LoVo (cell line): ENCODE results near the gene ZNF281.
"Not testable (repeated sequence)": the region's sequence is repeated elsewhere in the genome, so short reads cannot be mapped to it uniquely, and the experiment has no call there.

Experiments
- DNase-seq: peaks from one replicate; pipeline ENCODE4 v3.0.0-alpha.2; 2016; ENCODE audit warnings: low spot score

Gene ZNF281, protein sequence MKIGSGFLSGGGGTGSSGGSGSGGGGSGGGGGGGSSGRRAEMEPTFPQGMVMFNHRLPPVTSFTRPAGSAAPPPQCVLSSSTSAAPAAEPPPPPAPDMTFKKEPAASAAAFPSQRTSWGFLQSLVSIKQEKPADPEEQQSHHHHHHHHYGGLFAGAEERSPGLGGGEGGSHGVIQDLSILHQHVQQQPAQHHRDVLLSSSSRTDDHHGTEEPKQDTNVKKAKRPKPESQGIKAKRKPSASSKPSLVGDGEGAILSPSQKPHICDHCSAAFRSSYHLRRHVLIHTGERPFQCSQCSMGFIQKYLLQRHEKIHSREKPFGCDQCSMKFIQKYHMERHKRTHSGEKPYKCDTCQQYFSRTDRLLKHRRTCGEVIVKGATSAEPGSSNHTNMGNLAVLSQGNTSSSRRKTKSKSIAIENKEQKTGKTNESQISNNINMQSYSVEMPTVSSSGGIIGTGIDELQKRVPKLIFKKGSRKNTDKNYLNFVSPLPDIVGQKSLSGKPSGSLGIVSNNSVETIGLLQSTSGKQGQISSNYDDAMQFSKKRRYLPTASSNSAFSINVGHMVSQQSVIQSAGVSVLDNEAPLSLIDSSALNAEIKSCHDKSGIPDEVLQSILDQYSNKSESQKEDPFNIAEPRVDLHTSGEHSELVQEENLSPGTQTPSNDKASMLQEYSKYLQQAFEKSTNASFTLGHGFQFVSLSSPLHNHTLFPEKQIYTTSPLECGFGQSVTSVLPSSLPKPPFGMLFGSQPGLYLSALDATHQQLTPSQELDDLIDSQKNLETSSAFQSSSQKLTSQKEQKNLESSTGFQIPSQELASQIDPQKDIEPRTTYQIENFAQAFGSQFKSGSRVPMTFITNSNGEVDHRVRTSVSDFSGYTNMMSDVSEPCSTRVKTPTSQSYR

GRCh38 chr1:200409761-200410565, at the start of gene ZNF281:
Gene ZNF281 (minus strand): TSS chr1:200410036. CDS start chr1:200409705, 331 bp downstream.
- DNase-seq: peak; percentile 94

- no peak for DNase-seq
These were observed 48.9 kb upstream of the ZNF281 start for GRCh38 chr1:200458780-200459179.

- DNase-seq: no peak
These were observed 48.0 kb upstream of the ZNF281 start for GRCh38 chr1:200457810-200458209.

DNA sequence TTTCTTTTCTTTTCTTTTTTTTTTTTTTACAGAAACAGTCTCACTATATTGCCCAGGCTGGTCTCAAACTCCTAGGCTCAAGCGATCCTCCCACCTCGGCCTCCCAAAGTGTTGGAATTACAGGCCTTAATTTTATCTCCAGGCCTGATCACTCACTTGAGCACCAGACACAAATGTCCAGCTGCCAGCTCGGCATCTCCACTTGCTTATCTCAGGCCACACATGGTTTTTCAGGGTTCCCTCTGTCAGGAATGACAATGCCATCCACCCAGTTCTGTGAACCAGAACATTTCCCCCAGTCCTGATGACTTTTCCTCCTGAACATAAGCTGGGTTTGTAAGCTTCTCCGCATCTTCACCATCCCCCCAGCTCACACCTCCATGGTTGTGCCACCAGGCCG, 44.6 kb upstream of the ZNF281 start:
- no peak for DNase-seq

DNA sequence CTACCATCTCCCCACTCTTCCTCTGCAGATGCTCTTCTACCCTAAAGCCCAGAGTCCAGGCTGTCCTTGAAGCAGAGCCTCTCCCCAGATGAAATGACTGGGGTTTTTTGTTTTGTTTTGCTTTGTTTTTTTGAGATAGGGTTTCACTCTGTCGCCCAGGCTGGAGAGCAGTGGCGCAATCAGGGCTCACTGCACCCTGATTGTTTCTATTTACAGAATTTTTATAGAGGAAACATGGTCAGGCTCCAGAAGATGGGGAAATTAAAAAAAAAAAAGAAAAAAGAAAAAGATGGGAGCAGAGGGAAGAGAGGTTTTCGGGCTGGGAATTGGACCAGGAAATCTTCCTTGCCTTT, 43.7 kb upstream of the ZNF281 start:
- no peak for DNase-seq

- DNase-seq: no peak
These were observed 43.2 kb upstream of the ZNF281 start for GRCh38 chr1:200452850-200453552.

- no peak for DNase-seq
These were observed 38.4 kb upstream of the ZNF281 start for GRCh38 chr1:200448034-200448762.

- no peak for DNase-seq
These were observed 35.4 kb upstream of the ZNF281 start for GRCh38 chr1:200445213-200445612.

DNA sequence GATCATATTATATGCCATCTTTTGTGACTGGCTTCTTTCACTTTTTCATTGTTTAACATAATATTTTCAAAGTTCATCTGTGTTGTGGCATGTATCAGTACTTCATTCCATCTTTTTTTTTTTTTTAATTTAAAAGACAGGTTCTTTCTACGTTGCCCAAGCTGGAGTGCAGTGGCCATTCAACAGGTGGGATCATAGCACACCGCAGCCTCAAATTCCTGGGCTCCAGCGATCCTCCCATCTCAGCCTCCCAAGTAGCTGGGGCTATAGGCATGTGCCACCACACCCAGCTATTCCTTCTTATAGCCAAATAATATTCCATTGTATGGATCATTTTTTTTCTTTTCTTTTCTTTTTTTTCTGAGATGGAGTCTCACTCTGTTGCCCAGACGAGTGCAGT, 34.6 kb upstream of the ZNF281 start:
- no peak for DNase-seq

DNA sequence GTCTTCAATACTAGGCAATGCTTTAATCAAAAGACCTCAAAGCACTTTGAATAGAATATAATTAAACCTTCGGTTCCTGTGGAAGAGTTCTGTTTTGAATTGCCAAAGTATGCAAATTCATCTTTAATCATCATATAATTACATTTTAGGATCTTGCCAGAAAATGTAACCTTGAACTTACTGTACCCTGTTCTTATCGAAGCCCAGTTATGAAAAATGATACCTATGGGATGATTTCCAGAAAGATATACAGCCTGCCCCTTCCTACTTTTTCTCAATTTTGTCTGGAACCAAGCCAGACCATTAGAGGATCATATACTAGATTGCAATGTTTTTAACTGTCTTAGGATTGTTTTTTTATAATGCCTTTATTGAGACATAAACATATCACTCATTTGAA, 34.0 kb upstream of the ZNF281 start:
- DNase-seq: no peak

DNA sequence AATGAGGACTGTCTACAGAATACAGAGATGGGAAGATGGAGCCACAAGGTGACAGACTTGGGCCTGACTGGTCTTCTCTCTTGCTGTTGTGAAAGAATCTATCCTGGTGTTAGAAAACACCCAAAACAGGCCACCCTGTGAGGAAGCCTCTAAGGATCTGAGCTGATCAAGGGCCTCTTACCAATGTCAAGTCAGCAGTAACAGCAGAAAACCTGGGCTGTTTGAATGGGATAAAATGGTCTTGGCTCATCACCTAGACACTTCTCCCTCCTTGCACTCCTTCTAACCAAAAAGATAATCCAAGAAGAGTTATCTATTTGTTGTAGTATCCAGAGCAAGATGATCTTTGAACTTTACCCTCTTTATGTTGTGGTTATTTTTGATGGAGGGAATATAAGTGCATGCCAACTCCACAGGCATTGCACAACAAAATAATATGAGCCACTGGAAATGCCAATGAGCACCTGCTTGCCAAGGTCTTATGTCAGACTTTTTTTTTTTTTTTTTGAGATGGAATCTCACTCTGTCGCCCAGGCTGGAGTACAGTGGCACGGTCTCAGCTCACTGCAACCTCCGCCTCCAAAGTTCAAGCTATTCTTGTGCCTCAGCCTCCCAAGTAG, 32.8 kb upstream of the ZNF281 start:
- no peak for DNase-seq

DNA sequence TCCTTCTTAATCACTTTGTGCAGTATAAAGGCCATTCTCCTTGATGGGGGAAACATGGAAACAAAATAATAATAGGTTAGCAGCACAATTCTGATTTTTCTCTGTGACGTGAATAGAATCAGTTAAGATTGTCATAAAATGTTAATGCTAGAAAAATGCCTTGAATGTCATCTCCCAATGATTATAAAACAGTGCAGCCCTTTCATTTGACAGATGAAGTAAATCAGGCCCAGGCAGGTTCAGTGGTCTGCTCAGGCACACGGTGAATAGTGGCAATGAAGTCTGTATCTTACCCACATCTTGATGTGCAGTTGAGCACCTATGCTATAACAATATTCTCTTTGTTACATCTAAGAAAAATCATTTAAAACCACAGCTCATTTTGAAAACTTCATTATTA, 32.2 kb upstream of the ZNF281 start:
- no peak for DNase-seq

GRCh38 chr1:200438911-200439310, 29.1 kb upstream of the ZNF281 start:
- DNase-seq: no peak

GRCh38 chr1:200438413-200438812, 28.6 kb upstream of the ZNF281 start:
- not testable (repeated sequence) for DNase-seq

- no peak for DNase-seq
These were observed 27.8 kb upstream of the ZNF281 start for GRCh38 chr1:200437556-200438203.

DNA sequence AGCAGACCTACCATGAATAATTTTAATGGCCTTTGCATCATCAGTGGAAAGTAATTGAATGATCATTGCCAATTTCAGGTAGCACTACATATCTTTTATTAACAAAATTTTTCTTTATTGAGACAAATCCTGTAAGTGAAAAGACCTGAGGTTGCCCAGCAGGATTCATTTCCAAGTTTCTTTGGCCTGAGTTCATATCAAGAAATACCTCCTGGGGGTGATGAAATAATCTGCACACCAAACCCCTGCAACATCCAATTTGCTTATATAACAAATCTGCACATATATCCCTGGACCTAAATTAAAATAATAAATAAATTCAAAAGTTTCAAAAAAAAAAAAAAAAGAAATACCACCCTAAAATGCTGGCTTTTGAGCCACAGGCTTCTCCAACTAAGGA, 27.3 kb upstream of the ZNF281 start:
- DNase-seq: no peak

DNA sequence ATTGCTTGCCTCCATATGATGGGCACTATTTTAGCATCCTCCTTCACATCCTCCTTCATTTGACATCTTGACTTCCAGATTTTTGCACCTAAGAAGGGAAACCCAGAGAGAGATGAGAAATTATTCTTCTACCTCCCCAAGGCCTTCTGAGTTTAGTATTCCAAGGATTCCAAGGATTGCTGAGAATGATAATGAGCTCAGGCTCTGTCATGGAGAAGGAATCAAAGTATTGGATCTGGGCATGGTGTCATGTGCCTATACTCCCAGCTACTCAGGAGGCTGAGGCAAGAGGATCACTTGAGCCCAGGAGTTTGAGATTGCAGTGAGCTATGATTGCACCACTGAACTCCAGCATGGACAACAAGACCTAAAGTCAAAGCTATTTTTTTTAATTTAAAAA, 26.6 kb upstream of the ZNF281 start:
- DNase-seq: no peak

DNA sequence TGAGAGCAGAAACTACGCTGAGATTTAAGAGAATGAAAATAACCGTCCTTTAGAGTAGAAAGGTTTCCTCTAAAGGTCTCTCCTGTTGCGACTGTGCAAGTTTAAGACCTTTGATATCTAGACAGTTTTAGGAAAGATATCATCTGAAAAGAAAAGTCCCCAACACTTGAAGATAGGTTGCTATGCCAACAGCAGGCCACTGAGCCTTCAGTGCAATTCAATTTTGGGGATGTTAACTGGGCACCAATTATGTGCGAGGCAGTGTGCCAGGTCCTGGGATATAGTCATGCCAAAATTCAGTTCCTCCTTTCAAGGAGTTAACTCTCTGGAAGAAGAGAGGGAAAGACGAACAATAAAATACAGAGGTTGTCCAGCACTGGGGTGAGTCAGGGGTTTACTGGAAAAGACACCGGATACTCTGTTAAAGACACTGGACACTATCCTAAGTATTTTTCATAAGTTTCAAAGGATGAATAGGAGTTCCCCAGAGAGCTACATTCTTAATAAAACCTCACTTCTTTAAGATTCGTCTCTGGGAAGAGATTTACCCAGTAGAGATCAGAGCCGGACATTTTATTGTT, 25.5 kb upstream of the ZNF281 start:
- no peak for DNase-seq

DNA sequence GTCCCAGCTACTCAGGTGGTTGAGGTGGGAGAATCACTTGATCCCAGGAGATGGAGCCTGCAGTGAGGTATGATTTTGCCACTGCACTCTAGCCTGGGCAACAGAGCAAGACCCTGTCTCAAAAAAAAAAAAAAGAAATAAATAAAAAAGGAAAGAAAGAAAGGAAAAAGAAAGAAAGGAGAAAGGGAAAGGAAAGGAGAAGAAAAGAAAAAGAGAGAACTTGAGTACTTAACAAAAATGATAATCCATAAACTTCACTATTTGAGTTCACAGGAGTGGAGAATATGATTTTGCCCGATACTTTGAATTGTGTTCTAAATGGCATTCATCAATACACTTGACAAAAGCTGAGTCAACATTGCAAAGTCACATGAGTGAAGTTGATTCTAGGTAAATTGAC, 23.8 kb upstream of the ZNF281 start:
- DNase-seq: no peak

DNA sequence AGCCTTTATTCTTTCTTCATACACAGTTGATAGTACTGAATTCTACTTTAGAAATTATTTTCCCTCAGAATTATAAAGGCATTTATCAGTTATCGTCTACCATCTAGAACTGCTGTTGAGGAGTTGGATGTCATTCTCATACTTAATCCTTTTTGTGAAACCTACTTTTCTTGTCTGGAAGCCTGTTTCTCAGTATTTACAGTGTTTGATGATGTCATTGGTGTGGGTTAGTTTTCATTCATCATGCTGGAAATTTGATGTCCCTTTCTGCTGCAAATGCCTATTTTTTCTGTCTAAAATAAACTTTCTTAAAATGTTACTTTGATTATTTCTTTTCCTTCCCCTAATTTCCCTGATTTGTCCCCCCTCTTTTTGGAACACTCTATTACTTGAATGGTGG, 22.8 kb upstream of the ZNF281 start:
- DNase-seq: no peak
